ENCODE data around the gene APCDD1L.

The APCDD1L gene

GRCh38 chr20:58498470-58499068, 16.6 kb downstream of the APCDD1L start:
- Histone ChIP-seq H3K36me3 (ENCODE audit: control insufficient read depth, insufficient read depth, low read length) (no peaks in the 10 kb centered on the region), H3K4me1 (ENCODE audit: control insufficient read depth, insufficient read depth, low read length) (no peaks in the 10 kb centered on the region), H3K9me3 (ENCODE audit: control insufficient read depth, insufficient read depth, low read depth, low read length) (peaks cover 30% of the 10 kb centered on the region), H3K27ac (ENCODE audit: low read depth, low read length) (no peak overlapping the region), H3K4me3 (ENCODE audit: low read depth, low read length) (no peak overlapping the region), H3K27me3 (ENCODE audit: control insufficient read depth, insufficient read depth, low read length) (no peaks in the 10 kb centered on the region; the same call in 1 of the 2 replicates), H3K9ac (ENCODE audit: low read length) (no peak overlapping the region)

GRCh38 chr20:58497724-58498469, 17.3 kb downstream of the APCDD1L start:
- Histone ChIP-seq H3K27me3 (ENCODE audit: control insufficient read depth, insufficient read depth, low read length) (no peaks in the 10 kb centered on the region; the same call in 1 of the 2 replicates), H3K9me3 (ENCODE audit: control insufficient read depth, insufficient read depth, low read depth, low read length) (peaks cover 28% of the 10 kb centered on the region), H3K4me1 (ENCODE audit: control insufficient read depth, insufficient read depth, low read length) (no peaks in the 10 kb centered on the region), H3K4me3 (ENCODE audit: low read depth, low read length) (no peak overlapping the region), H3K27ac (ENCODE audit: low read depth, low read length) (no peak overlapping the region), H3K9ac (ENCODE audit: low read length) (no peak overlapping the region), H3K36me3 (ENCODE audit: control insufficient read depth, insufficient read depth, low read length) (no peaks in the 10 kb centered on the region)

- Histone ChIP-seq H3K36me3 (ENCODE audit: control insufficient read depth, insufficient read depth, low read length) (no peaks in the 10 kb centered on the region), H3K9me3 (ENCODE audit: control insufficient read depth, insufficient read depth, low read depth, low read length) (peaks cover 25% of the 10 kb centered on the region), H3K4me3 (ENCODE audit: low read depth, low read length) (no peak overlapping the region), H3K27ac (ENCODE audit: low read depth, low read length) (no peak overlapping the region), H3K27me3 (ENCODE audit: control insufficient read depth, insufficient read depth, low read length) (no peaks in the 10 kb centered on the region; the same call in 1 of the 2 replicates), H3K4me1 (ENCODE audit: control insufficient read depth, insufficient read depth, low read length) (no peaks in the 10 kb centered on the region), H3K9ac (ENCODE audit: low read length) (no peak overlapping the region)
Measured at GRCh38 chr20:58497076-58497641, 18.0 kb downstream of the APCDD1L start.

- Histone ChIP-seq H3K9me3 (ENCODE audit: control insufficient read depth, insufficient read depth, low read depth, low read length) (peaks cover 19% of the 10 kb centered on the region; the same call in 1 of the 2 replicates), H3K4me1 (ENCODE audit: control insufficient read depth, insufficient read depth, low read length) (no peaks in the 10 kb centered on the region), H3K27ac (ENCODE audit: low read depth, low read length) (no peak overlapping the region), H3K36me3 (ENCODE audit: control insufficient read depth, insufficient read depth, low read length) (no peaks in the 10 kb centered on the region), H3K27me3 (ENCODE audit: control insufficient read depth, insufficient read depth, low read length) (no peaks in the 10 kb centered on the region; the same call in 1 of the 2 replicates), H3K4me3 (ENCODE audit: low read depth, low read length) (no peak overlapping the region), H3K9ac (ENCODE audit: low read length) (no peak overlapping the region)
Measured at GRCh38 chr20:58496429-58496769, 18.8 kb downstream of the APCDD1L start.

GRCh38 chr20:58495623-58496428, 19.4 kb downstream of the APCDD1L start:
- H3K4me1 ChIP-seq (ENCODE audit: control insufficient read depth, insufficient read depth, low read length), result no peaks in the 10 kb centered on the region
- no peaks in the 10 kb centered on the region for H3K36me3 ChIP-seq (ENCODE audit: control insufficient read depth, insufficient read depth, low read length)
- no peak overlapping the region for H3K4me3 ChIP-seq (ENCODE audit: low read depth, low read length)
- no peak overlapping the region for H3K9ac ChIP-seq (ENCODE audit: low read length)
- no peak overlapping the region for H3K27ac ChIP-seq (ENCODE audit: low read depth, low read length)
- no peaks in the 10 kb centered on the region; the same call in 1 of the 2 replicates for H3K27me3 ChIP-seq (ENCODE audit: control insufficient read depth, insufficient read depth, low read length)
- H3K9me3 ChIP-seq (ENCODE audit: control insufficient read depth, insufficient read depth, low read depth, low read length), result peaks cover 14% of the 10 kb centered on the region; the same call in 1 of the 2 replicates

- Histone ChIP-seq H3K4me3 (ENCODE audit: low read depth, low read length) (no peak overlapping the region), H3K9ac (ENCODE audit: low read length) (no peak overlapping the region), H3K27me3 (ENCODE audit: control insufficient read depth, insufficient read depth, low read length) (no peaks in the 10 kb centered on the region; the same call in 1 of the 2 replicates), H3K4me1 (ENCODE audit: control insufficient read depth, insufficient read depth, low read length) (no peaks in the 10 kb centered on the region), H3K27ac (ENCODE audit: low read depth, low read length) (no peak overlapping the region), H3K9me3 (ENCODE audit: control insufficient read depth, insufficient read depth, low read depth, low read length) (0 out of 2 replicates have a peak, but pooled peaks cover 9% of the 10 kb centered on the region), H3K36me3 (ENCODE audit: control insufficient read depth, insufficient read depth, low read length) (no peaks in the 10 kb centered on the region)
Measured at GRCh38 chr20:58494923-58495622, 20.1 kb downstream of the APCDD1L start.

- Histone ChIP-seq H3K27ac (ENCODE audit: low read depth, low read length) (no peak overlapping the region), H3K27me3 (ENCODE audit: control insufficient read depth, insufficient read depth, low read length) (no peaks in the 10 kb centered on the region), H3K9me3 (ENCODE audit: control insufficient read depth, insufficient read depth, low read depth, low read length) (peaks cover 6% of the 10 kb centered on the region; the same call in 1 of the 2 replicates), H3K9ac (ENCODE audit: low read length) (no peak overlapping the region), H3K4me1 (ENCODE audit: control insufficient read depth, insufficient read depth, low read length) (no peaks in the 10 kb centered on the region), H3K36me3 (ENCODE audit: control insufficient read depth, insufficient read depth, low read length) (no peaks in the 10 kb centered on the region), H3K4me3 (ENCODE audit: low read depth, low read length) (no peak overlapping the region)
Measured at GRCh38 chr20:58492795-58493524, 22.2 kb downstream of the APCDD1L start.

GRCh38 chr20:58492074-58492718, 23.0 kb downstream of the APCDD1L start:
- no peak overlapping the region for H3K27ac ChIP-seq (ENCODE audit: low read depth, low read length)
- no peaks in the 10 kb centered on the region for H3K27me3 ChIP-seq (ENCODE audit: control insufficient read depth, insufficient read depth, low read length)
- H3K9ac ChIP-seq (ENCODE audit: low read length), result no peak overlapping the region
- H3K9me3 ChIP-seq (ENCODE audit: control insufficient read depth, insufficient read depth, low read depth, low read length), result peaks cover 11% of the 10 kb centered on the region; the same call in 1 of the 2 replicates
- H3K4me3 ChIP-seq (ENCODE audit: low read depth, low read length), result no peak overlapping the region
- no peaks in the 10 kb centered on the region for H3K36me3 ChIP-seq (ENCODE audit: control insufficient read depth, insufficient read depth, low read length)
- H3K4me1 ChIP-seq (ENCODE audit: control insufficient read depth, insufficient read depth, low read length), result no peaks in the 10 kb centered on the region

- H3K27ac ChIP-seq (ENCODE audit: low read depth, low read length), result no peak overlapping the region
Measured at GRCh38 chr20:58486207-58486606, 29.0 kb downstream of the APCDD1L start.

More at GRCh38 chr20:58486207-58486606, 29.0 kb downstream of the APCDD1L start:
- H3K4me3 ChIP-seq (ENCODE audit: low read depth, low read length), result no peak overlapping the region
- no peaks in the 10 kb centered on the region for H3K27me3 ChIP-seq (ENCODE audit: control insufficient read depth, insufficient read depth, low read length)
- peaks cover 12% of the 10 kb centered on the region for H3K4me1 ChIP-seq (ENCODE audit: control insufficient read depth, insufficient read depth, low read length)
- no peaks in the 10 kb centered on the region for H3K36me3 ChIP-seq (ENCODE audit: control insufficient read depth, insufficient read depth, low read length)
- peaks cover 27% of the 10 kb centered on the region for H3K9me3 ChIP-seq (ENCODE audit: control insufficient read depth, insufficient read depth, low read depth, low read length)
- H3K9ac ChIP-seq (ENCODE audit: low read length), result no peak overlapping the region
